HEK293 (cell line): ENCODE measurements around the gene CEMIP2.

Experiments
- CTCF ChIA-PET: fragments of 350-600 bp; formaldehyde crosslinking; extraction: SDS; loops from one replicate; lab custom pipeline; 2021; ENCODE audit warnings: antibody characterized with exemption; lab: Yijun Ruan, JAX
- POLR2A ChIA-PET: fragments of 300-600 bp; formaldehyde crosslinking; extraction: SDS; loops from one replicate; lab custom pipeline; 2020; ENCODE audit warnings: antibody characterized with exemption, inconsistent platforms; lab: Yijun Ruan, JAX
- H3K27ac ChIP-seq: fragments of 200-500 bp; sonication (Bioruptor generic); 2 replicates; pipeline ENCODE4 v1.5.1; 2014; ENCODE audit warnings: low read depth, low read length, control low read depth, inconsistent platforms; ENCODE audit errors: extremely low read depth
- H3K36me3 ChIP-seq, 2 experiments: fragments of 200-500 bp in 1 of 2; sonication (Bioruptor generic) in 1 of 2; 1 replicate in 1 of 2; 2 replicates in 1 of 2; pipeline ENCODE4 v1.5.1; 2014 to 2017; ENCODE audit warnings: inconsistent platforms in 2 of 2, low read length in 2 of 2; ENCODE audit not compliant: control insufficient read depth in 2 of 2, insufficient read depth in 1 of 2
- H3K4me1 ChIP-seq: fragments of 200-500 bp; sonication (Bioruptor generic); 2 replicates; pipeline ENCODE4 v1.5.1; 2014; ENCODE audit warnings: mild to moderate bottlenecking, low read length, inconsistent platforms; ENCODE audit not compliant: control insufficient read depth, insufficient read depth
- H3K4me3 ChIP-seq: 2 replicates; pipeline ENCODE4 v1.5.1; 2011; ENCODE audit warnings: low read depth, mild to moderate bottlenecking, control low read depth, low read length, moderate library complexity
- H3K9me3 ChIP-seq: fragments of 200-500 bp; sonication (Bioruptor generic); 2 replicates; pipeline ENCODE4 v1.5.1; 2014; ENCODE audit warnings: low read depth, low read length, inconsistent platforms; ENCODE audit not compliant: control insufficient read depth, insufficient read depth
- GLIS1 ChIP-seq: fragments of 450-650 bp; formaldehyde crosslinking; IDR thresholded peaks from 2 replicates; pipeline ENCODE4 v1.5.1; 2016; ENCODE audit warnings: missing biosample characterization, missing genetic modification characterization
- IKZF3 ChIP-seq: fragments of 450-650 bp; IDR thresholded peaks from 2 replicates; pipeline ENCODE4 v1.5.0; 2018; ENCODE audit warnings: missing biosample characterization, mild to moderate bottlenecking, missing genetic modification characterization, moderate library complexity
- KLF8 ChIP-seq: fragments of 450-650 bp; formaldehyde crosslinking; IDR thresholded peaks from 2 replicates; pipeline ENCODE4 v1.5.1; 2016; ENCODE audit warnings: missing biosample characterization, missing genetic modification characterization
- OSR2 ChIP-seq: fragments of 450-650 bp; formaldehyde crosslinking; IDR thresholded peaks from 2 replicates; pipeline ENCODE4 v1.5.1; 2016; ENCODE audit warnings: missing biosample characterization, missing genetic modification characterization
- SP2 ChIP-seq: fragments of 450-650 bp; formaldehyde crosslinking; IDR thresholded peaks from 2 replicates; pipeline ENCODE4 v1.5.1; 2016; ENCODE audit warnings: missing biosample characterization, missing genetic modification characterization
- SP7 ChIP-seq: fragments of 450-650 bp; formaldehyde crosslinking; IDR thresholded peaks from 2 replicates; pipeline ENCODE4 v1.5.1; 2016; ENCODE audit warnings: missing biosample characterization, missing genetic modification characterization
- TRIM28 ChIP-seq: IDR thresholded peaks from 2 replicates; pipeline ENCODE4 v1.6.1; 2011; ENCODE audit warnings: low read length, control low read depth, borderline replicate concordance
- WT1 ChIP-seq: fragments of 450-650 bp; formaldehyde crosslinking; IDR thresholded peaks from 2 replicates; pipeline ENCODE4 v1.5.1; 2016; ENCODE audit warnings: missing biosample characterization, missing genetic modification characterization
- ZBTB21 ChIP-seq: fragments of 450-650 bp; formaldehyde crosslinking; IDR thresholded peaks from 2 replicates; pipeline ENCODE4 v1.5.1; 2017; ENCODE audit warnings: missing biosample characterization, missing genetic modification characterization
- ZNF202 ChIP-seq: fragments of 450-650 bp; formaldehyde crosslinking; IDR thresholded peaks from 2 replicates; pipeline ENCODE4 v1.5.1; 2016; ENCODE audit warnings: missing biosample characterization, missing genetic modification characterization, borderline replicate concordance
- ZNF366 ChIP-seq: fragments of 450-650 bp; formaldehyde crosslinking; conservative IDR thresholded peaks from 2 replicates; pipeline ENCODE4 v1.5.1; 2016; ENCODE audit warnings: missing biosample characterization, missing genetic modification characterization
- ZNF433 ChIP-seq: fragments of 450-650 bp; formaldehyde crosslinking; IDR thresholded peaks from 2 replicates; pipeline ENCODE4 v1.5.1; 2016; ENCODE audit warnings: missing biosample characterization, missing genetic modification characterization, low read depth
- ZNF521 ChIP-seq: fragments of 450-650 bp; formaldehyde crosslinking; IDR thresholded peaks from 2 replicates; pipeline ENCODE4 v1.5.1; 2017; ENCODE audit warnings: missing biosample characterization, mild to moderate bottlenecking, missing genetic modification characterization
- ZNF621 ChIP-seq: fragments of 450-650 bp; formaldehyde crosslinking; IDR thresholded peaks from 2 replicates; pipeline ENCODE4 v1.5.1; 2017; ENCODE audit warnings: missing biosample characterization, missing genetic modification characterization
- ZNF639 ChIP-seq: fragments of 450-650 bp; formaldehyde crosslinking; IDR thresholded peaks from 2 replicates; pipeline ENCODE4 v1.5.1; 2016; ENCODE audit warnings: missing biosample characterization, missing genetic modification characterization
- ZNF654 ChIP-seq: fragments of 450-650 bp; formaldehyde crosslinking; IDR thresholded peaks from 2 replicates; pipeline ENCODE4 v1.5.1; 2016; ENCODE audit warnings: low read depth, missing biosample characterization, missing genetic modification characterization
- ZNF776 ChIP-seq: fragments of 450-650 bp; formaldehyde crosslinking; IDR thresholded peaks from 2 replicates; pipeline ENCODE4 v1.5.0; 2017; ENCODE audit warnings: missing biosample characterization, missing genetic modification characterization, borderline replicate concordance
- ZNF830 ChIP-seq: fragments of 450-650 bp; IDR thresholded peaks from 2 replicates; pipeline ENCODE4 v1.5.0; 2018; ENCODE audit warnings: missing biosample characterization, missing genetic modification characterization, low read depth, mild to moderate bottlenecking, moderate library complexity
- ZNF843 ChIP-seq: fragments of 450-650 bp; formaldehyde crosslinking; IDR thresholded peaks from 2 replicates; pipeline ENCODE4 v1.5.1; 2016; ENCODE audit warnings: missing biosample characterization, missing genetic modification characterization
- TF ChIP-seq, protein P1 (sequence below): sonication (generic); formaldehyde crosslinking; IDR thresholded peaks from 2 replicates; pipeline ENCODE4 v1.8.1; 2022; ENCODE audit warnings: mild to moderate bottlenecking, moderate library complexity, missing genetic modification reagents
- TF ChIP-seq, protein P2 (sequence below): fragments of 450-650 bp; formaldehyde crosslinking; IDR thresholded peaks from 2 replicates; pipeline ENCODE4 v1.5.1; 2016; ENCODE audit warnings: missing biosample characterization, missing genetic modification characterization
- TF ChIP-seq, protein P3 (sequence below): fragments of 450-650 bp; formaldehyde crosslinking; IDR thresholded peaks from 2 replicates; pipeline ENCODE4 v1.5.1; 2016; ENCODE audit warnings: missing biosample characterization, missing genetic modification characterization
- TF ChIP-seq, protein P4 (sequence below): fragments of 450-650 bp; formaldehyde crosslinking; IDR thresholded peaks from 2 replicates; pipeline ENCODE4 v1.5.1; 2016; ENCODE audit warnings: missing biosample characterization, missing genetic modification characterization
- TF ChIP-seq, protein P5 (sequence below): fragments of 450-650 bp; formaldehyde crosslinking; IDR thresholded peaks from 2 replicates; pipeline ENCODE4 v1.5.1; 2016; ENCODE audit warnings: missing biosample characterization, missing genetic modification characterization
- TF ChIP-seq, protein P6 (sequence below): fragments of 450-650 bp; formaldehyde crosslinking; IDR thresholded peaks from 2 replicates; pipeline ENCODE4 v1.5.1; 2016; ENCODE audit warnings: missing biosample characterization, missing genetic modification characterization, low read depth

Gene CEMIP2

DNA sequence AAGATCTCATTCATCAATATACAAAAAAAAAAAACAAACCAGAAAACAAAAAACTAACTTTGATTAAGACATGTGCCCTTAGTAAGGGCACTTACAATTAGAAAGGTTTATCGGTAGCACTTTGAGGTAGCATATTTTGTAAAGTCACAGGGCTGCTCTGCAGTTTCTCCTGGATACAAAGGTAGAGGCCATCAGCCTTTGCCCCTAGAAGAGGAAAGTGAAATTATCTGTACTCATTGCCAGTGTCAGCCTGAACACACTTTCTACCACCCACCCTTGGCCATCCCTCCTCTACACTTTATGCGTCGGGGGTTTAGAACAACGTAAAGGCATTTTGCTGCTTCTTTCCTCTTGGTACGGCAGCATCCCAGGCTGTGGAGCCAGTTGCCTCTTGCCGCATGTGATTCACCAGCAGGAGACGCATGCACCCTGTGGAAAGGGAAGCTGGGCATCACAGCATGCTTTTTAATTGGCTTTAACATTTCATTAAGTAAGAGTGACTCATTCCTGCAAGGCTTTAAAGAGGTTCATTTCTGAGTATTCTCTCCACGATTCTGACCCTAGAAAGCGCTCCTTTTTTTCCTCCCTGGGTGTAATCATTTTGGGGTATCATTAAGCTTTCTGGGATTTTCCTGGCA, 84.6 kb downstream of the CEMIP2 start (continued):
- TF ChIP-seq ZNF830: no peak
- no peak for TF ChIP-seq WT1 (tag by site-specific recombination)
- no peak for TF ChIP-seq ZNF202 (tag by site-specific recombination)
- TF ChIP-seq ZBTB21 (tag by site-specific recombination): no peak
- TF ChIP-seq ZNF654: peak; percentile 62
- no peak for TF ChIP-seq SP2 (tag by site-specific recombination)
- no peak for TF ChIP-seq ZNF433 (tag by site-specific recombination)
- TF ChIP-seq, protein P1, sequence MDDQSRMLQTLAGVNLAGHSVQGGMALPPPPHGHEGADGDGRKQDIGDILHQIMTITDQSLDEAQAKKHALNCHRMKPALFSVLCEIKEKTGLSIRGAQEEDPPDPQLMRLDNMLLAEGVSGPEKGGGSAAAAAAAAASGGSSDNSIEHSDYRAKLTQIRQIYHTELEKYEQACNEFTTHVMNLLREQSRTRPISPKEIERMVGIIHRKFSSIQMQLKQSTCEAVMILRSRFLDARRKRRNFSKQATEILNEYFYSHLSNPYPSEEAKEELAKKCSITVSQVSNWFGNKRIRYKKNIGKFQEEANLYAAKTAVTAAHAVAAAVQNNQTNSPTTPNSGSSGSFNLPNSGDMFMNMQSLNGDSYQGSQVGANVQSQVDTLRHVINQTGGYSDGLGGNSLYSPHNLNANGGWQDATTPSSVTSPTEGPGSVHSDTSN (CRISPR knock-in tag): no peak
- 0 out of 2 replicates have a peak, but pooled peaks have one; percentile 21 for TF ChIP-seq IKZF3 (tag by site-specific recombination)

- POLR2A ChIA-PET: interaction anchor here (0.6 to 2.8 kb wide), 7 partner anchors 18 to 249 kb away, joined by 3 to 17 read pairs (median 4); partner anchors contain the start of genes ABHD17B and C9orf85
- CTCF ChIA-PET: interaction anchor here (0.5 to 2.5 kb wide), 12 partner anchors 11 to 586 kb away, joined by 3 to 13 read pairs (median 5); no protein-coding TSS in a partner anchor
- no peak overlapping the region for H3K27ac ChIP-seq
- H3K9me3 ChIP-seq: no peaks in the 10 kb centered on the region
- H3K4me3 ChIP-seq: no peak overlapping the region
- 0 out of 2 replicates have a peak, but pooled peaks cover 3% of the 10 kb centered on the region for H3K4me1 ChIP-seq
- no peaks in the 10 kb centered on the region for H3K36me3 ChIP-seq
- TF ChIP-seq, protein P2, sequence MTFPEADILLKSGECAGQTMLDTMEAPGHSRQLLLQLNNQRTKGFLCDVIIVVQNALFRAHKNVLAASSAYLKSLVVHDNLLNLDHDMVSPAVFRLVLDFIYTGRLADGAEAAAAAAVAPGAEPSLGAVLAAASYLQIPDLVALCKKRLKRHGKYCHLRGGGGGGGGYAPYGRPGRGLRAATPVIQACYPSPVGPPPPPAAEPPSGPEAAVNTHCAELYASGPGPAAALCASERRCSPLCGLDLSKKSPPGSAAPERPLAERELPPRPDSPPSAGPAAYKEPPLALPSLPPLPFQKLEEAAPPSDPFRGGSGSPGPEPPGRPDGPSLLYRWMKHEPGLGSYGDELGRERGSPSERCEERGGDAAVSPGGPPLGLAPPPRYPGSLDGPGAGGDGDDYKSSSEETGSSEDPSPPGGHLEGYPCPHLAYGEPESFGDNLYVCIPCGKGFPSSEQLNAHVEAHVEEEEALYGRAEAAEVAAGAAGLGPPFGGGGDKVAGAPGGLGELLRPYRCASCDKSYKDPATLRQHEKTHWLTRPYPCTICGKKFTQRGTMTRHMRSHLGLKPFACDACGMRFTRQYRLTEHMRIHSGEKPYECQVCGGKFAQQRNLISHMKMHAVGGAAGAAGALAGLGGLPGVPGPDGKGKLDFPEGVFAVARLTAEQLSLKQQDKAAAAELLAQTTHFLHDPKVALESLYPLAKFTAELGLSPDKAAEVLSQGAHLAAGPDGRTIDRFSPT (tag by site-specific recombination): no peak
- TF ChIP-seq KLF8 (tag by site-specific recombination): 0 out of 2 replicates have a peak, but pooled peaks have one; percentile 20
- peak; percentile 92 for TF ChIP-seq SP7 (tag by site-specific recombination)
- peak; percentile 26; the same call in 1 of the 2 replicates for TF ChIP-seq OSR2
- TF ChIP-seq ZNF521 (tag by site-specific recombination): no peak
- TF ChIP-seq ZNF366: peak; percentile 48; the same call in 1 of the 2 replicates
- TF ChIP-seq, protein P3, sequence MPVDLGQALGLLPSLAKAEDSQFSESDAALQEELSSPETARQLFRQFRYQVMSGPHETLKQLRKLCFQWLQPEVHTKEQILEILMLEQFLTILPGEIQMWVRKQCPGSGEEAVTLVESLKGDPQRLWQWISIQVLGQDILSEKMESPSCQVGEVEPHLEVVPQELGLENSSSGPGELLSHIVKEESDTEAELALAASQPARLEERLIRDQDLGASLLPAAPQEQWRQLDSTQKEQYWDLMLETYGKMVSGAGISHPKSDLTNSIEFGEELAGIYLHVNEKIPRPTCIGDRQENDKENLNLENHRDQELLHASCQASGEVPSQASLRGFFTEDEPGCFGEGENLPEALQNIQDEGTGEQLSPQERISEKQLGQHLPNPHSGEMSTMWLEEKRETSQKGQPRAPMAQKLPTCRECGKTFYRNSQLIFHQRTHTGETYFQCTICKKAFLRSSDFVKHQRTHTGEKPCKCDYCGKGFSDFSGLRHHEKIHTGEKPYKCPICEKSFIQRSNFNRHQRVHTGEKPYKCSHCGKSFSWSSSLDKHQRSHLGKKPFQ (tag by site-specific recombination): no peak
- TF ChIP-seq, protein P4, sequence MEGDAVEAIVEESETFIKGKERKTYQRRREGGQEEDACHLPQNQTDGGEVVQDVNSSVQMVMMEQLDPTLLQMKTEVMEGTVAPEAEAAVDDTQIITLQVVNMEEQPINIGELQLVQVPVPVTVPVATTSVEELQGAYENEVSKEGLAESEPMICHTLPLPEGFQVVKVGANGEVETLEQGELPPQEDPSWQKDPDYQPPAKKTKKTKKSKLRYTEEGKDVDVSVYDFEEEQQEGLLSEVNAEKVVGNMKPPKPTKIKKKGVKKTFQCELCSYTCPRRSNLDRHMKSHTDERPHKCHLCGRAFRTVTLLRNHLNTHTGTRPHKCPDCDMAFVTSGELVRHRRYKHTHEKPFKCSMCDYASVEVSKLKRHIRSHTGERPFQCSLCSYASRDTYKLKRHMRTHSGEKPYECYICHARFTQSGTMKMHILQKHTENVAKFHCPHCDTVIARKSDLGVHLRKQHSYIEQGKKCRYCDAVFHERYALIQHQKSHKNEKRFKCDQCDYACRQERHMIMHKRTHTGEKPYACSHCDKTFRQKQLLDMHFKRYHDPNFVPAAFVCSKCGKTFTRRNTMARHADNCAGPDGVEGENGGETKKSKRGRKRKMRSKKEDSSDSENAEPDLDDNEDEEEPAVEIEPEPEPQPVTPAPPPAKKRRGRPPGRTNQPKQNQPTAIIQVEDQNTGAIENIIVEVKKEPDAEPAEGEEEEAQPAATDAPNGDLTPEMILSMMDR (tag by site-specific recombination): no peak
- TF ChIP-seq ZNF776 (tag by site-specific recombination): no peak
- TF ChIP-seq ZNF621: no peak
- TF ChIP-seq, protein P5, sequence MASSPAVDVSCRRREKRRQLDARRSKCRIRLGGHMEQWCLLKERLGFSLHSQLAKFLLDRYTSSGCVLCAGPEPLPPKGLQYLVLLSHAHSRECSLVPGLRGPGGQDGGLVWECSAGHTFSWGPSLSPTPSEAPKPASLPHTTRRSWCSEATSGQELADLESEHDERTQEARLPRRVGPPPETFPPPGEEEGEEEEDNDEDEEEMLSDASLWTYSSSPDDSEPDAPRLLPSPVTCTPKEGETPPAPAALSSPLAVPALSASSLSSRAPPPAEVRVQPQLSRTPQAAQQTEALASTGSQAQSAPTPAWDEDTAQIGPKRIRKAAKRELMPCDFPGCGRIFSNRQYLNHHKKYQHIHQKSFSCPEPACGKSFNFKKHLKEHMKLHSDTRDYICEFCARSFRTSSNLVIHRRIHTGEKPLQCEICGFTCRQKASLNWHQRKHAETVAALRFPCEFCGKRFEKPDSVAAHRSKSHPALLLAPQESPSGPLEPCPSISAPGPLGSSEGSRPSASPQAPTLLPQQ (tag by site-specific recombination): peak; percentile 16; the same call in 1 of the 2 replicates
- TF ChIP-seq, protein P6, sequence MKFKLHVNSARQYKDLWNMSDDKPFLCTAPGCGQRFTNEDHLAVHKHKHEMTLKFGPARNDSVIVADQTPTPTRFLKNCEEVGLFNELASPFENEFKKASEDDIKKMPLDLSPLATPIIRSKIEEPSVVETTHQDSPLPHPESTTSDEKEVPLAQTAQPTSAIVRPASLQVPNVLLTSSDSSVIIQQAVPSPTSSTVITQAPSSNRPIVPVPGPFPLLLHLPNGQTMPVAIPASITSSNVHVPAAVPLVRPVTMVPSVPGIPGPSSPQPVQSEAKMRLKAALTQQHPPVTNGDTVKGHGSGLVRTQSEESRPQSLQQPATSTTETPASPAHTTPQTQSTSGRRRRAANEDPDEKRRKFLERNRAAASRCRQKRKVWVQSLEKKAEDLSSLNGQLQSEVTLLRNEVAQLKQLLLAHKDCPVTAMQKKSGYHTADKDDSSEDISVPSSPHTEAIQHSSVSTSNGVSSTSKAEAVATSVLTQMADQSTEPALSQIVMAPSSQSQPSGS (tag by site-specific recombination): peak; percentile 80
- 0 out of 2 replicates have a peak, but pooled peaks have one; percentile 12 for TF ChIP-seq ZNF843
- TF ChIP-seq TRIM28: peak; percentile 68; the same call in 1 of the 2 replicates
- no peak for TF ChIP-seq GLIS1 (tag by site-specific recombination)
- TF ChIP-seq ZNF639 (tag by site-specific recombination): peak; percentile 34; the same call in 1 of the 2 replicates
Observed at GRCh38 chr9:71681708-71682272, 86.5 kb downstream of the CEMIP2 start.
